Neural cell (in vitro differentiated cells): ENCODE data around the gene MYEOV.

ENCODE experiments used
- EP300 ChIP-seq: fragments of 450-650 bp; conservative IDR thresholded peaks from 2 replicates; pipeline ENCODE4 v1.6.1; 2014; ENCODE audit warnings: antibody characterized with exemption, mild to moderate bottlenecking, moderate library complexity; ENCODE audit not compliant: poor library complexity, severe bottlenecking
- EZH2 ChIP-seq: fragments of 200-600, 300-800 bp; shearing (Covaris generic), sonication (generic); IDR thresholded peaks from 2 replicates; pipeline ENCODE4 v1.6.1; 2014; ENCODE audit warnings: antibody characterized with exemption, low read length, borderline replicate concordance, mild to moderate bottlenecking; ENCODE audit not compliant: insufficient read depth, poor library complexity, severe bottlenecking
- MXI1 ChIP-seq: fragments of 450-650 bp; conservative IDR thresholded peaks from 2 replicates; pipeline ENCODE4 v1.6.1; 2014; ENCODE audit warnings: antibody characterized with exemption, mild to moderate bottlenecking; ENCODE audit not compliant: poor library complexity, severe bottlenecking
- POLR2AphosphoS5 ChIP-seq: IDR thresholded peaks from 2 replicates; pipeline ENCODE4 v1.6.1; 2012
- RAD21 ChIP-seq: fragments of 450-650 bp; conservative IDR thresholded peaks from 2 replicates; pipeline ENCODE4 v1.6.1; 2014; ENCODE audit warnings: antibody characterized with exemption, mild to moderate bottlenecking, moderate library complexity
- REST ChIP-seq: IDR thresholded peaks from 2 replicates; pipeline ENCODE4 v1.6.1; 2012; ENCODE audit warnings: borderline replicate concordance
- SMC3 ChIP-seq: fragments of 450-650 bp; conservative IDR thresholded peaks from 2 replicates; pipeline ENCODE4 v1.6.1; 2014; ENCODE audit warnings: antibody characterized with exemption, mild to moderate bottlenecking, moderate library complexity; ENCODE audit not compliant: poor library complexity
- TAF1 ChIP-seq: IDR thresholded peaks from 2 replicates; pipeline ENCODE4 v1.6.1; 2012; ENCODE audit warnings: low read depth
- TF ChIP-seq, protein P1 (sequence below): fragments of 450-650 bp; IDR thresholded peaks from 2 replicates; pipeline ENCODE4 v1.5.1; 2014; ENCODE audit warnings: antibody characterized with exemption, mild to moderate bottlenecking, moderate library complexity; ENCODE audit not compliant: poor library complexity, severe bottlenecking

DNA sequence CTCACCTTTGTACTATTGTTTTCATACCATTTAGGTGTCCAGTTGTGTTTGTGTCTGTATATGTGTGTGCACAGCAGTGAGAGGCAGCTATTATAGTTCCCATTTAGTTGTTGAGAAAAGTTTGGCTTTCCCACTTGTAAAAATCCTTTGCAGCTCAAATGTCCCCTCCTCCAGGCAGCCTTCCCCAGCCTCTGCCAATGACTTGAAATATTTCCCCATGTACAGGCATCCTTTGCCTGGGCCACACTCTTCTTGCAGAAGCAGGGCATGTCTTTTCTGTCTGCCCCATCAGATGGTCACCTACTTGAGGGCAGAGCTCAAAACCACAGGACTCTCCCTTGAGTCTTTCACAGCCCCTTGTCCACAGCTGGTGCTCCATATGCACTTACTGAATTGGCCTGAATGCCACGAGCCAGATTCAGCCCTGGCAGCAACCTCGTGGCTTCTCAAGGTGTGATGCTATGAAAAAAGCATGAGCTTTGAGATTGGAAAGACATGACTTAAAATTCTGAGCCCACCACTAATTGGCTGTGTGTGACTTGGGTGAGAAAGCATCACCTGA is 39.3 kb downstream of the MYEOV start:
- no peak for TF ChIP-seq POLR2AphosphoS5
- no peak for TF ChIP-seq REST
- TF ChIP-seq, protein P1, sequence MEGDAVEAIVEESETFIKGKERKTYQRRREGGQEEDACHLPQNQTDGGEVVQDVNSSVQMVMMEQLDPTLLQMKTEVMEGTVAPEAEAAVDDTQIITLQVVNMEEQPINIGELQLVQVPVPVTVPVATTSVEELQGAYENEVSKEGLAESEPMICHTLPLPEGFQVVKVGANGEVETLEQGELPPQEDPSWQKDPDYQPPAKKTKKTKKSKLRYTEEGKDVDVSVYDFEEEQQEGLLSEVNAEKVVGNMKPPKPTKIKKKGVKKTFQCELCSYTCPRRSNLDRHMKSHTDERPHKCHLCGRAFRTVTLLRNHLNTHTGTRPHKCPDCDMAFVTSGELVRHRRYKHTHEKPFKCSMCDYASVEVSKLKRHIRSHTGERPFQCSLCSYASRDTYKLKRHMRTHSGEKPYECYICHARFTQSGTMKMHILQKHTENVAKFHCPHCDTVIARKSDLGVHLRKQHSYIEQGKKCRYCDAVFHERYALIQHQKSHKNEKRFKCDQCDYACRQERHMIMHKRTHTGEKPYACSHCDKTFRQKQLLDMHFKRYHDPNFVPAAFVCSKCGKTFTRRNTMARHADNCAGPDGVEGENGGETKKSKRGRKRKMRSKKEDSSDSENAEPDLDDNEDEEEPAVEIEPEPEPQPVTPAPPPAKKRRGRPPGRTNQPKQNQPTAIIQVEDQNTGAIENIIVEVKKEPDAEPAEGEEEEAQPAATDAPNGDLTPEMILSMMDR = no peak
- TF ChIP-seq EZH2 = no peak
- TF ChIP-seq RAD21 = no peak
- no peak for TF ChIP-seq EP300
- TF ChIP-seq SMC3 = no peak
- no peak for TF ChIP-seq TAF1
- TF ChIP-seq MXI1 = no peak
